GM18909 (cell line): Measurements from ENCODE around the gene BCS1L.

Experiments
- ATAC-seq: cut with Tn5 transposase; IDR thresholded peaks from one replicate; pipeline ENCODE4 v1.9.1; 2021; ENCODE audit warnings: mild to moderate bottlenecking; ENCODE audit not compliant: unreplicated experiment, poor library complexity

Gene BCS1L

GRCh38 chr2:218659258-218659987 is at the start of gene BCS1L, which contains the start of gene ZNF142:
Gene BCS1L, plus strand, starts transcription at chr2:218659683. Its CDS starts 1,305 bp downstream, at chr2:218660988.
Gene ZNF142, minus strand, starts transcription at chr2:218659623. Its CDS starts 3,194 bp downstream, at chr2:218656429.
- ATAC-seq, result peak; percentile 93

- no peak for ATAC-seq
These were observed 43.6 kb upstream of the BCS1L start for GRCh38 chr2:218615868-218616315.

GRCh38 chr2:218618102-218618860 is 41.2 kb upstream of the BCS1L start:
- ATAC-seq, result no peak

GRCh38 chr2:218621007-218621406 is 38.5 kb upstream of the BCS1L start:
- ATAC-seq, result no peak

DNA sequence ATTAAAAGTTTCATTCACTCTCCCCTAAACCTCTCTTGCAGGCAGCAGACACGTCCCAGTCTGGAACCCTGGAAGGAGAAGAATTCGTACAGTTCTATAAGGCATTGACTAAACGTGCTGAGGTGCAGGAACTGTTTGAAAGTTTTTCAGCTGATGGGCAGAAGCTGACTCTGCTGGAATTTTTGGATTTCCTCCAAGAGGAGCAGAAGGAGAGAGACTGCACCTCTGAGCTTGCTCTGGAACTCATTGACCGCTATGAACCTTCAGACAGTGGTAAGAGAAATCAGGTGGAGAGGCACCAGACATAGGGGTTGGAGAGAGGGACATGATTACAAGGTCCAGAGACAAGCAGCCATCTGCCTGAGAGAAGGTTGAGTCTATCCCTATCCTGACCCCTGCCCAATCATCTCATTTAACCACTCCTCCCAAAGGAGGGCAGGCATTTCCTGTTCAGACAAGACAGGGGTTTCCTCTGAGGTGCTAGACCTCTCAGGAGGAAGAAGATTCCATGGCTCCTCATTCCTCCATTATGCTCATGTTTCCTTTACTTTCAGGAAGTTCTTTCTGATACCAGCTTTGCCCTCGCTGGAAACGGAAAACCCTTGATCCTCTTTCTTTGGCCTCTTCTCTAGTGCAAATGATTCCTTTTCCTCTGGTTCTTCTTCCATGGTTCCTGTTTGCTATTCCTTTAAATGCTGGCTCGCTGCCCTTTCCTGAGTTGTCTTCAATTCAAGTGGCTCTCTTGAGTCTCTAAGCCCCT is 36.7 kb upstream of the BCS1L start:
- no peak for ATAC-seq

- ATAC-seq, result no peak
These were observed 36.1 kb upstream of the BCS1L start for GRCh38 chr2:218623366-218623705.

GRCh38 chr2:218626369-218626768 is 33.1 kb upstream of the BCS1L start:
- ATAC-seq, result no peak

DNA sequence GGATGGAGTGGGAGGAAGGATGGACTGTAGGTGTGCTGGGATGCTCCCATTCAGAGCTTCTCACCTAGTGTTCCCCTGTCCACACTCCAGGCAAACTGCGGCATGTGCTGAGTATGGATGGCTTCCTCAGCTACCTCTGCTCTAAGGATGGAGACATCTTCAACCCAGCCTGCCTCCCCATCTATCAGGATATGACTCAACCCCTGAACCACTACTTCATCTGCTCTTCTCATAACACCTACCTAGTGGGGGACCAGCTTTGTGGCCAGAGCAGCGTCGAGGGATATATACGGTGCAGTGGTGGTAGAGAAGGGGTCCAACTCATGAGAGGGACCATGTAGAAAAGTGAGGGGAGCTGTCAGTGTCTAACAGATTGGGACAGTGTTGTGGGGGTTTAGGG is 31.5 kb upstream of the BCS1L start:
- no peak for ATAC-seq

GRCh38 chr2:218631837-218632236 is 27.6 kb upstream of the BCS1L start:
- no peak for ATAC-seq

DNA sequence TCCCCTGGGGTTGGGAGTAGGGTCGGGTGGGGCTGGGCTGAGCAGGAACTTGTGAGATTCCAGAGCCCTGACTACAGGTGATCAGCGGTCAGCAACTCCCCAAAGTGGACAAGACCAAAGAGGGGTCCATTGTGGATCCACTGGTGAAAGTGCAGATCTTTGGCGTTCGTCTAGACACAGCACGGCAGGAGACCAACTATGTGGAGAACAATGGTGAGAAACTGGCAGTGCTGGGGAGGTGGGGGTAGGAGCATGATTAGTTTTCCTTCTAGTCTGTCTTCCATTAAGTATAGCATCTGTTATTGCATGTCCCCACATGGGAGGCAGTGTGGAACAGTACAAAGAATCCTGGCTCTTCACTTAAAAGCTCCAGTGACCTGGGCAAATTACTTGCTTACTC is 23.8 kb upstream of the BCS1L start:
- no peak for ATAC-seq

GRCh38 chr2:218638372-218638771 is 21.1 kb upstream of the BCS1L start:
- ATAC-seq, result no peak

DNA sequence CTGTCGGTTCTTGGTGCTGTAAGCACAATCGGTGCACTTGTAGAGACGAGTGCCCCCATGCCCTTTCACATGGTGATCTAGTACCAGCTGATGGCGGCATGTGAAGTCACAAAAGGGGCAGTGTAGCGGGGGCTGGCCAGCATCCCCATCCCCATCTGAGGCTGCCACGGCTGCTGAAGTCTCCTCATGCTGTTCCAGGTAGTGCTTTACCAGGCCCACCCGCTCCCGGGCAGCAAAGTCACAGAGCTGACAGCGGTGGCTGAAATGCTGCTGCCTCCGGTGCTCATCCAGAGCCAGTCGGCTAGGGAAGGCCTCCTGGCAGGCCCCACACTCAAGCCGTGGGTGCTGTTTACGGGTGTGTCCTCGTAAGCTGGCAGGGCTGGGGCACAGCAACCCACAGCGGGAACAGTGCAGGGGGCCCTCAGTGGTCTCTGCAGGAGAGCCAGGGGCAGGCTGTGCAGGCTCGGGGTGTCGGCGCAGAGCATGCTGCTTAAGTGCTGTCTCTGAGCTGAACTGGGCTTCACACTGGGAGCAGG is 17.3 kb upstream of the BCS1L start:
- no peak for ATAC-seq

DNA sequence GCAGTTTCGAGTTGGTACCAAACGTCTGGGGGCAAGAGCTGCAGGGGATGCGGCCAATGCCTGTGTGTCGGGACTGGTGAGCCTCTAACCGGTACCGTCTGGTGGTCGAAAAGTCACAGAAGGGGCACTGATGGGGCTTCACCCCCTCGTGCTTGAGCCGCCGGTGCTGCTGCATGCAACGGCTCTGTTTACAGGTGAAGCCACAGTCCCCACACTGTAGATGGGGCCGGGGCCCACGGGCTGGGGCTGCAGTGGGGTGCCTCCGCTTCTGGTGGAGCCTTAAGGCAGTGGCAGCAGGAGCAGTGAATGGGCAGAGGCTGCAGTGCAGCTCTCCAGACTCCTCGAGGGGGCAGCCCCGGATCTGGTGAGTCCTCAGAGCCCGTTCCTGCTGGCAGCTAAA is 16.7 kb upstream of the BCS1L start:
- no peak for ATAC-seq

GRCh38 chr2:218643751-218644310 is 15.7 kb upstream of the BCS1L start:
- ATAC-seq, result no peak

- ATAC-seq, result no peak
These were observed 14.8 kb upstream of the BCS1L start for GRCh38 chr2:218644721-218645120.

- ATAC-seq, result peak; percentile 77
These were observed 14.4 kb upstream of the BCS1L start for GRCh38 chr2:218645126-218645525.

DNA sequence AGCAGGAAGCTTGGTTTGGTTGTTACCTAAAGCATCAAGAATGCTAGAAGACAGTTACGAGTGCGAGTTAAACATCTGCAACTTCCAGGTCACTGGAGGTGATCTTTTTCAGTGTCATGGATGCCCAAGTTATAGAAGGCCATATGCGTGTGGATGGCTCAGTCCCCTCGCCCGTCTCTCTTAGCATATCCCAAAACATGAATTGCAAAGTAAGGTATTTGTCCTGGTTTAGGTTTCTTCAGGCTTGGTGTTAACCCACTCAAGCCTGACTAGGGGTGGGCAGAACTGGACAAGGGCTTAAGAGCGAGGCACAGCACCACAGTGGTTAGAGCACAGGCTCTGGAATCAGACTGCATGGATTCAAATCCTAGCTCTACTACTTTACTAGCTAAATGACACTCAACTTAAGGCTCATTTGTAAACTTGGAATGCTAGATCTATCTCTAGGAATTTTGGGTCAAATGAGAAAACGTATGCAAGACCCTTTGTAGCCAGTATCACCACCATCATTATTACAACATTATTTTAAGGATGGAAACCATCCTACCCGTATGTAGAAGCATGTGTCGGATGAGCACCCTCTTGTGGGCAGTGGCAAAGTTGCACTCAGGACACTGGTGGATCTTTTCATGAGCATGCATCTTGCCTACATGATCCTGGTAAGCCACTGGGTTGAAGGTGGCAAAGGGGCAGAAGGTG is 11.2 kb upstream of the BCS1L start:
- ATAC-seq, result peak; percentile 41

- ATAC-seq, result no peak
These were observed 10.7 kb upstream of the BCS1L start for GRCh38 chr2:218648787-218649100.

DNA sequence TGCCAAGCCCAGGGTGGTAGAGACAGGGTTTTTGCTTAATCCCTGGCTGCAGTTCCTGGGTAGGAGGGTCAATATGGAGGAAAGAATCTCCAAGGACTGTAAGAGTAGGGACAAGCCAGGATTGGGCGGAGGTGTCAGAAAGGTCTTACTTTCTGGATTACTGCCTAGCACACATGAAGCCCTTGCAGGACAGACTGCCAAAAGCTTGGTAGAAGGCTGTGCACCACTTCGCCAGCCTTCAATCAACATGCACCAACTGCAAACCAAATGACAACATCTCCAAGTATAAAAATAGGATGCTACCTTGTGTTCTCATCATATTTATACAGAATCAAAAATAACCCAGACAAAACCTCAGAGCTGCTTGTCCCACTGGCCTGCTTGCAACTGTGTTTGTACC is 3.7 kb upstream of the BCS1L start:
- no peak for ATAC-seq

DNA sequence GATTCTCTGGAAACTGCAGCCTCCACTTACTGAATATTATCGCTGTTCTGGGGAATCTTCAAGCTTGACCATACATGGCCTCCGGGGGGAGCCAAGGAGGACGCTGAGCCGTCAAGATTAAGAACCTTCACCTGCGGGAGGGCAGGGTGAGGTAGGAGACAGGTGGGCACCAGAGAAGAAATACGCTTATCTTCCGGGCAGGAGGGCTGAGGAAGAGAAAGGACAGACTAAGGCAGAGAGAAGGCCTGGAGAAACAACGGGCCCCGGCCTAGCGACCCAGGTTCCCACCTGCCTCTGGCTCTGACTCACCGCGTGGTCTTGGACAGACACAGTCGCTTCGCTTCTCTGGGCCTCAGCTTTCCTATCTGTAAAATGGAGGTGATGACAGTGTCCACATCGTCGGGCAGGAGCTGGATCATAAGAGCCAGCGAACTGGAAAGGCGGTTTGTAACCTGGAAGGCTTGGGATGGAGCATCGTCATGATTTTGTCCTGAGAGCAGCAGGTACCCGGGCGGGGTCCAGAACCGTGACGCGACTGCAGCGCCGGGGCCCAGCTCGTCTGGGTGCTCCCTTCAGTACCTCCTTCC is 719 bp upstream of the BCS1L start:
- ATAC-seq, result peak; percentile 37
